ENCODE data around the gene ZNF827. TPM values are rescaled to one million over a fixed set of nuclear protein-coding genes. Genes with fewer than 3 reads are reported as not detected.

The ZNF827 gene
- total RNA-seq, 6 donors from 2014 or later = 8.1 to 68.1 (median 18.3) TPM

DNA sequence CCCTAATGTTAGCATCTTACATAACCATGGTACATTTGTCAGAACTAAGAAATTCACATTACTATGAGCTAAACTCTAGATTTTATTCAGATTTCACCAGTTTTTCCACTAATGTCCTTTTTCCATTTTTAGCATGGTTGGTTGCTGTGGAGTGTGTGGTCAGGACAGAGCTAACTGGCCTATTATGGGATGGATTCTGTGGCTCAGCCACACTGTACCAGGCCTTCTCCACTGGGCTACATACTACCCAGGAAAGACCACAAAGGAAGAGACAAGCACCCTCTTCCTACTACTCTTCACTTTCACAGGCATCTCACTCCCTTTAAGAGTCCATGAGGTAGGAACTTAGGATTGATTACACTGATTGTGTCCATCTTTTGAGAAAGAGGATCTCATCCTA lies 67.4 kb downstream of the ZNF827 start:
- Histone ChIP-seq H3K4me3 (no peak overlapping the region), H3K9me3 (no peaks in the 10 kb centered on the region), H3K36me3 (no peaks in the 10 kb centered on the region), H3K27ac (no peak overlapping the region), H3K4me1 (no peaks in the 10 kb centered on the region), H3K27me3 (no peaks in the 10 kb centered on the region)
- ATAC-seq (ENCODE audit: low FRiP score in 2 of 2) (no peak), DNase-seq (no peak)
- TF ChIP-seq POLR2AphosphoS5 (IDR thresholded peaks at IDR 0.05) = no peak
- no peak for TF ChIP-seq EP300 (IDR thresholded peaks at IDR 0.05)
- TF ChIP-seq, protein P1, sequence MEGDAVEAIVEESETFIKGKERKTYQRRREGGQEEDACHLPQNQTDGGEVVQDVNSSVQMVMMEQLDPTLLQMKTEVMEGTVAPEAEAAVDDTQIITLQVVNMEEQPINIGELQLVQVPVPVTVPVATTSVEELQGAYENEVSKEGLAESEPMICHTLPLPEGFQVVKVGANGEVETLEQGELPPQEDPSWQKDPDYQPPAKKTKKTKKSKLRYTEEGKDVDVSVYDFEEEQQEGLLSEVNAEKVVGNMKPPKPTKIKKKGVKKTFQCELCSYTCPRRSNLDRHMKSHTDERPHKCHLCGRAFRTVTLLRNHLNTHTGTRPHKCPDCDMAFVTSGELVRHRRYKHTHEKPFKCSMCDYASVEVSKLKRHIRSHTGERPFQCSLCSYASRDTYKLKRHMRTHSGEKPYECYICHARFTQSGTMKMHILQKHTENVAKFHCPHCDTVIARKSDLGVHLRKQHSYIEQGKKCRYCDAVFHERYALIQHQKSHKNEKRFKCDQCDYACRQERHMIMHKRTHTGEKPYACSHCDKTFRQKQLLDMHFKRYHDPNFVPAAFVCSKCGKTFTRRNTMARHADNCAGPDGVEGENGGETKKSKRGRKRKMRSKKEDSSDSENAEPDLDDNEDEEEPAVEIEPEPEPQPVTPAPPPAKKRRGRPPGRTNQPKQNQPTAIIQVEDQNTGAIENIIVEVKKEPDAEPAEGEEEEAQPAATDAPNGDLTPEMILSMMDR (IDR thresholded peaks at IDR 0.05) = no peak
- TF ChIP-seq POLR2A (IDR thresholded peaks at IDR 0.05) = no peak

DNA sequence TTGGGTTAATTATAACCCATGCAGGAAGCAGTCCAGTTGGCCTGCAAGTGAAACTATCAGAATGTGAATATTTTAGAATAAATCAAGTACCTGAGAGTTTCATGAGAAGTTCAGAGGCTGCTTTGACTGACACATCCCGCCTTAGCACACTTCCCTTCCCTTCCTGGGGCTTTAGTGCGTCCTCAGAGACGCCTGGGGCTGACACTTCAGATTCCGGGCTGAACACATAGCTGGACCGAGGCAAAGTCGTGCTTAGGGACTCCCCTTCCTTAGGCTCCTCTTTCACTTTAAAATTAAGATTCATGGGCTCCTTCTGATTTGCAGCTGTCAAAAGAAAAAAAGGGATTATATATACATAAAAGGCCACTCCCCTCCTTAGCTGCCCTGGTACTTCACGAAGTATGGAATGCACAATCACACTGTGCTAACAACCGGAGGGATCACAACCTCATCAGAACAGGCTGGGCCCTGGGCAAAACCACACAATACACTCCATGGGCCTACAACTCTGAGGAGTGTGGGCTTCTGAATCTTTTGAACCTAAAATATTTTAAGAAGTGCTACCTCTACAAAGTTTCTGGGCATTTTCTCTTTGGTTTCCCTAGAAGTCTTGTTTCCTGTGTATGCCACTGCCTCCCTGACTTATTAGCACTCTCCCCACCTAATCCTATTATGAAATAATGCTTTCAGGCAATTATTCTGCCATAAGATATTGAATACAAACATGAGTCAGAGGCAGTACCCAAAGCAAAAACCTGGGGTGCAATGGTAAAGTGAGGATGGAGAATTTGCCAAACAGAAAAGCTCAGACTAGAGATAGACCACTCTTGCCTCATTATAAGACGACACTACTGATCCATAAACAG lies 68.2 kb downstream of the ZNF827 start:
- ATAC-seq (ENCODE audit: low FRiP score in 2 of 2) = peak; percentile 63 to 88
- Histone ChIP-seq H3K9me3 (no peaks in the 10 kb centered on the region), H3K4me1 (no peaks in the 10 kb centered on the region), H3K36me3 (no peaks in the 10 kb centered on the region), H3K27ac (peak overlapping the region in 3 of 4 donors; percentile 27 to 42 (median 38)), H3K4me3 (peak overlapping the region in 1 of 4 donors; percentile 7), H3K27me3 (no peaks in the 10 kb centered on the region)
- WGBS, 2 donors = 57 to 66% methylated on average over 9 of the region's 9 CpGs
- DNase-seq = peak in 1 of 2 donors; percentile 47
- TF ChIP-seq POLR2AphosphoS5 (IDR thresholded peaks at IDR 0.05) = no peak
- no peak for TF ChIP-seq POLR2A (IDR thresholded peaks at IDR 0.05)
- TF ChIP-seq EP300 (IDR thresholded peaks at IDR 0.05) = no peak
- TF ChIP-seq, protein P1 (IDR thresholded peaks at IDR 0.05) = no peak

DNA sequence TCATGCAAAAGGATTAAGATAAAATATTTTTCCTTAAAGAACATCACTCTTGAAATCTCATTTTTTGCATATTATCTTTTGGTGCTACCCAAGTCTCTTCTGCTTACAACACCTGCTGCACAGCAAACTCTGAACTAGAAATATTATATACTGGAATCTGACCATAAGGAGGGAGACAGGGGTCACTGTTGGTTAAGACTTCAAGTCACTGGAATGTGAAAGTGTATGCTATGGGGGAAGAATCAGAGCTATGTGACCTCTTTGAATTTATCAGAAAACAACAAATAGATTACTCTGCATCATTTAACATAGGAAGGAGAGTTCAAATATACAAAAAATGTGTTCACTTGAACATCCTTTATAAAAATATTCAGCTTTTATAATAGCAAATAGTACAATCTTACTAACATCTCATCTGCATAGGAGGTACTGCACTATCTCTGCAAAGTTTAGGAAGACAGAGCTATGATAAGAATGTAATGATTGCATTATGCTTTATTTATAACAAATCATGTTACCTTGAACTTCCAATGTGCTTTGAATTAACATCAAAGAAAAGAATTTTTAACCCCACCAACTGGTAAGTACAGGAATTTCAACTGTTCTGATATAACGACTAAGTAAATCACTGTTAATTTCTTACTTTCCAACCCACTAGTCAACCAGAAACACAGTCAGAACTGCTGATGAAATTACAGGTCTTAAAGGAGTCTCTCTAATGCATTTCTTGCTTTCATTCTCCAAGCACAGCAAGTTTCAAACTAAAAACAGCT lies 69.8 kb downstream of the ZNF827 start:
- Histone ChIP-seq H3K4me1 (no peaks in the 10 kb centered on the region), H3K9me3 (no peaks in the 10 kb centered on the region), H3K27ac (no peak overlapping the region), H3K36me3 (no peaks in the 10 kb centered on the region), H3K4me3 (no peak overlapping the region), H3K27me3 (no peaks in the 10 kb centered on the region)
- WGBS, 2 donors = 23 to 36% methylated on average over 1 of the region's 1 CpG
- no peak for ATAC-seq (ENCODE audit: low FRiP score in 2 of 2)
- DNase-seq = no peak
- TF ChIP-seq EP300 (IDR thresholded peaks at IDR 0.05) = no peak

DNA sequence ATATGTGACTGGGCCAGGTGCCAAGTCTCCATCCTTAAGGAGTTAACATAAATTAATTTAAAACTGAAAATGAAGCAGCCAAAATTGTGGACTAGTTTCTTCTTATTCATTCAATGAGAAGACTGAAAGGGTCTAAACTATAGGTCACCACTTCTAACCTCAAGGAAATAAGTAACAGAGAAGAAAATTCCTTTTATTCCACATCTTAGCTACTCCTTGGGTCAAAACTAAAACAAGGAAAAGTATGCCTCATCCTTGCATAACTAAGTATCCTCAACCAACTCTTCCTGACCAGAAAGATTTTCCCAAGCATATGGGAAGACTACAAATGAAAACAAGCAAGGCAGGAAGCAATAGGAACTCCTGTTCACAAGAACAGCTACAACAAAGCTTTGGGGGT lies 71.2 kb downstream of the ZNF827 start:
- DNase-seq (no peak), ATAC-seq (ENCODE audit: low FRiP score in 2 of 2) (no peak)
- TF ChIP-seq POLR2A (IDR thresholded peaks at IDR 0.05) (no peak), POLR2AphosphoS5 (IDR thresholded peaks at IDR 0.05) (no peak), EP300 (IDR thresholded peaks at IDR 0.05) (no peak)
- TF ChIP-seq, protein P1 (IDR thresholded peaks at IDR 0.05) = no peak
- Histone ChIP-seq H3K4me1 (no peaks in the 10 kb centered on the region), H3K27me3 (no peaks in the 10 kb centered on the region), H3K9me3 (no peaks in the 10 kb centered on the region), H3K4me3 (no peak overlapping the region), H3K36me3 (no peaks in the 10 kb centered on the region), H3K27ac (no peak overlapping the region)

DNA sequence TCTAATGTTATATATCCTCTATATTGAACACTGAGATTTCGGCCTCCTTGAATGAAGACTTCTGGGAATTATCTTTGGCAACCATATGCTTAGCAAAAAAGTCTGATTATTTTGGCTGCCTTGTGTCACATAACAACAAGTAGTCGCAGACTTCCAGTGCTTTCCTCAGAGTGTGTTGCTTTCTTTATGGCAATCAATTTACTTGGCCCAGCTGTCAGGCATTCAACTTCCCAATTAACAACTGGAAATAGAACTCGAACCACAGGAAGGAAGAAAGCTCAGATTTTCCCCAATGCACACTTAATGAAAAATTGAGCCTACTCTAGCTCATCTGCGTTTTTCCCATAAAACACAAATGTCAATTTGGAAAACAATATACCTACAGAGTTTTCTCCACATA lies 71.6 kb downstream of the ZNF827 start:
- no peak overlapping the region for H3K27ac ChIP-seq
- DNase-seq = no peak
- ATAC-seq (ENCODE audit: low FRiP score in 2 of 2) = no peak
- 59 to 68% methylated on average over 4 of the region's 4 CpGs for WGBS, 2 donors
- H3K9me3 ChIP-seq = no peaks in the 10 kb centered on the region
- TF ChIP-seq POLR2AphosphoS5 (IDR thresholded peaks at IDR 0.05) (no peak), EP300 (IDR thresholded peaks at IDR 0.05) (no peak), POLR2A (IDR thresholded peaks at IDR 0.05) (no peak)
- TF ChIP-seq, protein P1 (IDR thresholded peaks at IDR 0.05) = no peak
- no peaks in the 10 kb centered on the region for H3K27me3 ChIP-seq
- H3K4me3 ChIP-seq = no peak overlapping the region
- H3K36me3 ChIP-seq = no peaks in the 10 kb centered on the region
- no peaks in the 10 kb centered on the region for H3K4me1 ChIP-seq
